Hematopoietic multipotent progenitor cell treated with erythropoietin and hydrocortisone succinate and interleukin-3 and kit ligand, for 15 days (in vitro differentiated cells): Measurements from ENCODE around the gene SCUBE3.

Experiments used
- DNase-seq: peaks from one replicate; pipeline ENCODE4 v3.0.0-alpha.2; 2015; ENCODE audit warnings: low spot score

SCUBE3 gene

DNA sequence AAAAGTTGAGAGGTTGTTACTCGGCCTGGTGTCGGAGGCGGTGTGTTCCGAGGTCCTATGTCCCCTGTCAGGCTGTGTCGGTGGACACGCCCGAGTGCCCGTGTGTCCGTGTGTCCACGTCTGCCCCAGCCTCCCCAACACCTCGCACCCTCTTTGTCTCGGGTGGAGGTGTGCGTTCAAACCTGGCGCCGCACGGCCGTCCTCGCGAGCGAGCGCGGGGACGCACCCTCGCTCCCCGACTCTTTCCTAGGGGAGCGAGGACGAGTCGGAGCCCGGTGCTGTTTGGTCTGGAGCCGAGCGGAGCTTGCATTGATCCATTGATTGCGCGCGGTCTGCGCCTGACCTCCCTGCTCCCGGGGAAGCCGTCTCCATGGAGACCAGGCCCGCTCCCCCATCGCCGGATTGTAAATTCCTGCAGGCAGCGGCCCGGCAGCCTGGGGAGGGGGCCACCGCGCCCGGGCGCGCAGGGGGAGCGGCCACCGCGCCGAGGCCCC, 411 bp upstream of the SCUBE3 start:
- no peak for DNase-seq

DNA sequence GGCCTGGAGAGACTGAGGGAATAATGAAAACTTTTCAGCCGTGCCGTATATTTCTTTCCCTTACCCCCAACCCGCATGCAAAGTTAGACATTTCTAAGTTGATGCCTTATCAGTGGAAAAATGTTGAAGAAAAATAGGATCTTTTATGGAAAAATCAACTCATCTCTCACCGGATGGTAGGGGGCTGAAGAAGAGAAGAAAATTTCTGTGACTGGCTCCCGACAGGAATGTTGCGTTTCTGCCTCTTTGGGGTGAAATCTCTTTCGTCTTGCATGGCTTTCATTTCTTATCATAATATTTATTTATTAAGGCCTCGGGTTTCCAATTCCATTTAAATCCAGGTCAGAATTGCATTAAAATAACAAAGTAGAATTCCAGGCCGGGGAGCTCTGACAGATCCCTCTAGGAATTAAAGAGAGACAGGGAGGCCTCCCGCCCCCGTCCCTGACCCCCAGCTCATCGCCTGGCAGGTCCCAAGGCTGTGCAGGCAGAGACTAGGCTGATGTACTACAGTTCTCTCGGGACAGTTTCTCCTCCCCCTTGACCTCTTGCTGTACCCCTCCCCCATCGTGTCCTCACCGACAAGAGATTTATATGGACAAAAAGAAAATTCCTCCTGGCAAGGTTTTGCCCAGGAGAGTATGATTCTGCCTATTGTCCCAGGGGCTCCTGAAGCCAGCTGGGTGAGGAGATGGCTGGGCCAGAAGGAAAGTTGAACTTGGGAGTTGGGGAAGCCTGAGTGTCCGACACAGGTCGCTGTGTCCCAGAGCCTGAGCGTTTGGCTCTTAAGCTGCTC, 1.3 kb downstream of the SCUBE3 start:
- no peak for DNase-seq

DNA sequence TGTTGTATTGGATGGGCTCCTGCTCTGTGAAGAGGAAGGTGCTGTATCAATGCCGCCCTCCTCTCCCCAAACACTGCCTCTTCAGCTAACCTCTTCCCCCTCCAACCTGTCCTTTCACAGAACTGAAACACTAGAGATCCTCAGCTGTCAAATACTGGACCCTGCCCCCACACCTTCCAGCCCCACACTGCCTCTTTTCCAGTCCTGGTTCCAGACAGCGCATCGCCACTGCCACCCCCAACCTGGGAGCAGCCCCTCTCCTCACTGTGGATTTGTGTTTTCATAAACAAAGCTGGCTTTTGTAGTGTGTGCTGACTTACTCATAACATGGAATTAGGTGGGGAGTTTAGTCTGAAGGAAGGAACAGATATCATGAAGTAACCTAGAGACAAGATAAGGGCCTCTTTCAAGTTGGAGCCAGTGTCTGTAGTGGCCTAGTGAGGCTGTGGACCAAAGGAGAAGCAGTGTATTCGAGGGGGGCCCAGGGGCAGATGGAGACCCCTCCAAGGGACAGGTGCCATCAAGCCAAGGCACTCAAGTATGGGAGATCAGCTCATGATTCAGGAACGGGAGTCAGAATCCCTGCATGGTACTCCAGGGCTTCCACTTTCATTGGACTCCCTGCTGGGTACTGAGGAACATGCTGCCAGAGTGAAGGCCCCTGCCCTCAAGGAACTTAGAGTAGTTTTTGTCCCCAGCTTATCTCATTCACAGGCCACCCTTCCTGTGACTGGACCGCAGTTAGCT, 2.1 kb downstream of the SCUBE3 start:
- DNase-seq = no peak

DNA sequence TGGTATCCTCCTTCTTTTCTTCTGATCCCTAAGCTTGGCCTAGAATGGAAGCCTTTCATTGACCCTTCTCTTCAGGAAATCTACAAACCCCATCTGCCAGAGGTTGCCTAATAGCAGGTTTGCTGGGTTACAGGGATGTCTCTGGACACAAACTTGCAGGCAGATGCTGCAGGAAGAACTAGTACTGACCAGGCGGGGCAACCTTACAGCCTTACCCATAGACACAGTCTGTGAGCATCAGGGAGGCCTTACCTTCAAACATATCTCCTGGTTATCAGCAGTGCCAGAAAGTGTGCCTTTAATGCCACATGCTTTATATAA, 2.6 kb downstream of the SCUBE3 start:
- DNase-seq = no peak

DNA sequence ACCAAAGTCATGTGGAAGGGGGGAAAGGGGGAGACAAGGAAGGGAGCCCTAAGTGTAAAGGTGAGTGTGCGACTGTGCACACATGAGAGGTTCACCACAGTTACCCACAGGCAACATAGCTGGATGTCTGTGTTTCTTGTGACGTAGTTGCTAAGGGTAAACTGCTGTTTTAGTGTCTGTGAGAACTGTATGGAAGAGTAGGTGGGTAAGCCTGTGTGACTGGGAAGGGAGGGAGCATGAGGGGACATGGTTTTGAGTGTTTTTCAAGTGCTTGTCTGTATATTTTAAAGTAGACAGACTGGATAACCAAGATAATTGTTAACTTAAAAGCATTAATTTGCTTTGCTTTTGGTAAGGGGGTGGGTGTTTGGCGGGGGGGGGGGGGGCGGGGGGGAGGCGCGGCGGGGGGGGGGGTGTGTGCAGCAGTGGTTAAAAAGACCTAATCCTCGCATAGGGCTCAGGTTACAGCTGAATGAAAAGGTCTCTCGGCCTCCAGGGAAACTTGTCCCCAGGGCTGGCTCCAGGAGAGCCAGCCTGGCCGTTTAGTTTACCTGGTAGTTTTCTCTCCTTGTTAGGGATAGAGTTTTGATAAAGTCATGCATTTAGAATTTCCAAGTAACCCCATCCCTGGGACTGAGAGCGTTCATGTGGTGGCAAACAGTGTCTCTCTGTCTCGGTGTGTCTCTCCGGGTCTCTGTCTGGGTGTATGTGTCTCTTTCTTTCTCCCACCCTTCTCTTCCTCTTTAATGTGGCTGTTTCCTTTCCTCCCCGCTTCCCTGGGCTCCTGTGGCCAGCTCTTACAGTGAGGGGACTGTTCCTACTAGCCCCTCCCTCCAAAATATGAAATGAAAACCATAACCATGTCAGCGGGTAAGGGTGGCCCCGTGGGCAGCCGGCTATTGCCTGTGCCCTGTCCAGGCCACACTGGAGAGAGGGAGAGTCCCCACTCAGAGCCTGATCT, 3.4 kb downstream of the SCUBE3 start:
- no peak for DNase-seq

DNA sequence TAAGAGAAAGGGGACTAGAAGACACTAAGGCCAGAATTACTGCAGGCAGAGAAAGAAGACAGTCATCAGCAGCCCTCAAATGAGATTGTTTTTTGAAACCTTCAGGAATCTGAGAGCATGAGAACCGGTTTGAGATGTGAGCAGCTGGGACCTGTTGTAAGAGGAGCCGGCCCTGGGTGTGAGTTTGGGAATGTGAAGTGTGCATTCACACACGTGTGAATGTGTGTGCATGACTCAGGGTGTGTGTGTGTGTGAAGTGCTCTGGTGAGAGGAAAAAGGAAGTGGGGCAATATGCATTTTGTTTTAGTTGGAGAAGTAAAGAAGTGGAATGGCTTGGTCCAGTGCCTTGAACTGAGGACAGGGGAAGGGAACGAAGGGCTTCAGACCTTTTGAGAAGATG, 4.3 kb downstream of the SCUBE3 start:
- no peak for DNase-seq

DNA sequence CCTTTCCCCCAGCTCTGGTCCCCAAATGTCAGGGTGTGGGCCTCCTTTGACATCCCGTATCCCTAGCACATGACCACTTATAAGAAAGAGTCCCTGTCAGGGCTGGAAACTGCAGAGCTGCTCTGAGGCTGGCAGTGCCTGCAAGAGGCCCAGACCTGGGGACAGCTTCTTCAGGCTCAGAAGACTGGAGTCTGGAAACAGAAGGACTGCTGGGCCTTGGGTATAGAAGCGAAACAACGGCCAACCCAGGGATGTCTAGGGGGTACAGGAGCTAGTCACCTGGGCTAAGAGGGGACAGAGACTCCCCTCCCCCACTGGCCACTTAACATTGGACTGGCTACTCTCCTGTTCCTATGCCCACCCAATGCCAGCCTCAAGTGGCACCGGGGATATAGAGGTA, 4.7 kb downstream of the SCUBE3 start:
- DNase-seq = no peak

DNA sequence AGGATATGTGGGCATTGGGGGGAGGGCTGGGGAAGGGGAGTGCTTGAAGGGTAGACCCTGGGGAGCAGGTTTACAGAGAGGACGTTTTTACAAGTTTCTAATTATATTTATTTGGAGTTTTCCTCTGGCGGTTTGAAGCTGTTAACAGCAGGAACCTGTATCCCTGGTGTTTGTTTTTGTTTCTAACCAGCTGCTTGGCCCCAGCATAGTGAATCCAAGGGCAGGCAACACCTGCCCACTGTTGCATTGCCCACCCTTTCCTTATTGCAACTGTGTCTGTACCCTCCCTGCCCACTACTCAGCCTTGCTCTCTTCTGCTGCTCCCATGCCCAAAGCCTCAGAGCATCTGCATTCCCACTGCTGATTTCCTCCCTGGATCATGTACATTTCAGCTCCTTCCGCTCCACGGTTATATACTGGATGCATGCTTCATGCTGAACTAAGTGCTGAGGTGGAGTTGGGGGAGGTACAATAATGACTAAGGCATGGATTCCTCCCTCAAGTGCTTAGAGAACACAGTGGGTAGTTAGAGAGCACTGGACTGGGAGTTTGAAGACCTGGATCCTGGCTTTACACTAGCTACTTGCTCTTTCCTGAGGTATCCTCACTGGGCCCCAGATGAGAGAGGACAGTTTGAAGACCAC, 6.0 kb downstream of the SCUBE3 start:
- DNase-seq = no peak

DNA sequence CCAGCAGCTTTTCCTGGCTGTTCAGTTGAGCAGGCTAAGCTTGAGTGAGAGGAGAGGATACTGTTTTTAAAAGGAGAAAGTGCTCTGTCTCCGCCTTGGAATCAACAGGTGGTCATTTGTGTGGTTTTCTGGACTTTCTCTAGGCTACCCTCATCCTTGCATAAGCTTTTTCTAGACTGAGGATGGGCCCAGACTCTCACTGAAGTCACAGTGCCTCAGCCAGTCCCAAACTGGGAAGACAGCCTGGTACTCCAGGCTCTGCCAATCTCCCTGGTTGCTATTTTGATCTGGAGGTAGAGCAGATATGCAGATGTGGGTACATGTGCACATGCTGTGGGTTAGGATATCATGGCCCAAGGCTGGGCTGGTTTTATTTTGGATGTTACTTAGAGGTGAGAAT, 7.0 kb downstream of the SCUBE3 start:
- no peak for DNase-seq

DNA sequence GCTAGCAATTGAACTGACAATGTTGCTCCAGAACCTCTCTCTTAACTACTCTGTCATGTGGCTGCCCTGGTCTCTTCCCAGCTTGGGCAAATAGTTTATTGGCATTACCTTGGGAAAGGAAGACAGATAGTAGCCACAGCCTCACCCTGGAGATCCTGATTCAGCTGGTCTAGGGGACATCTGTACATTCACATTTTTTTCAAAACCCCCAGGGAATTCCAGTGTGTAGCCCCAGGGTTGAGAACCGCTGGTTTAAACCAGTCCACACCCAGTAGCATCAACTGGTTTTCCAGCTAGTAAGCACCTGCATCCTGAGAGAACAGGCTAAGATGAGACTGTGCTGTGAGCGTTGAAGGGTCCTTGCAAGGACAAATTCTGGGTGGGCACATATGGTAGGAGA, 9.6 kb downstream of the SCUBE3 start:
- DNase-seq = no peak

DNA sequence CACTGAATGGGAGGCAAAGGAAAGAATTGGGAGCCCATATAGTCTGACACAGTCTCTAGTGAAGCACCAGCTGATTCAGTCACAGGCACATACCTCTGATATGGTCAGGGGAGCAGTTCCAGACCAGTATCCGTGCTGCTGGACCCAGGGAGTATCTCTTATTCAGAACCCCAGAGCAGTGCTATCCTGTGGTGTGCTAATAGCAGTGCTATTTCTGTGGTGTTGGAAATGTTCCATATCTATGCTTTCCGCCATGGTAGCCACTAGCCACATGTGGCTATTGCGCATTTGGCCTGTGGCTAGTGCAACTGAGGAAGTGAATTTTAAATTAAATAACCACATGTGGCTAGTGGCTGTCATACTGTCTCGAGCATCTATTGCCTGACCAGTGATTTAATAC, 11.0 kb downstream of the SCUBE3 start:
- no peak for DNase-seq

DNA sequence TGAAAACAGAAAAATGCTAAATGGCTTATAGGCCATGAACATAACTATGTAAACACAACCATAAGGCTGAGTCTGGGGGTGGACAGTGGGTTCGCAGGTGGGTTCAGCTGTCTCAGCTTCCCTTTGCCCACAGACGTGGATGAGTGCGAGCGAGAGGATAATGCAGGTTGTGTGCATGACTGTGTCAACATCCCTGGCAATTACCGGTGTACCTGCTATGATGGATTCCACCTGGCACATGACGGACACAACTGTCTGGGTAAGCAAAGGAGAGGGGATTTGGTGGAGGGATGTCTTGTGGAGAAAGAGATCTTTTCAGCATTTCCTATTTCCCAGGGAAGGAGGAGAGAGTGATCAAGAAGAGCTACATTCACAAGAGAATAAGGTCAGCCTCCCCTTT, 14.7 kb downstream of the SCUBE3 start:
- no peak for DNase-seq

DNA sequence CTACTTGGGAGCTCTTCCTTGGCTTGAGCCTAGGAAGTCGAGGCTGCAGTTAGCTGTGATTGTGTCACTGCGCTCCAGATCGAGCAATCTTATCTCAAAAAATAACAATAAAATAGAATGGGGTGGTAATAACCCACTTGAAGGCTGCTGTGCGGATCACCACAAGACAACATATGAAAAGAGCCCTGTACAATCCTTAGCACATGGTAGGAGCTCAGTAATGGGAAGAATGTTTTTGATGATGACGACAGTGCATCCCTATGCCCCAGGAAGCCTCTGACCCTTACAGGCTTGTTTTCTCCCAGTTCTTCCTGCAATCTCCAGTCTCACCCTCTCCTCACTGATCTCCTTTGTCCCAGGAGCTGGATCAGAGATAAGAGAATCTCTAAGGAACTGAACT, 15.5 kb downstream of the SCUBE3 start:
- no peak for DNase-seq

DNA sequence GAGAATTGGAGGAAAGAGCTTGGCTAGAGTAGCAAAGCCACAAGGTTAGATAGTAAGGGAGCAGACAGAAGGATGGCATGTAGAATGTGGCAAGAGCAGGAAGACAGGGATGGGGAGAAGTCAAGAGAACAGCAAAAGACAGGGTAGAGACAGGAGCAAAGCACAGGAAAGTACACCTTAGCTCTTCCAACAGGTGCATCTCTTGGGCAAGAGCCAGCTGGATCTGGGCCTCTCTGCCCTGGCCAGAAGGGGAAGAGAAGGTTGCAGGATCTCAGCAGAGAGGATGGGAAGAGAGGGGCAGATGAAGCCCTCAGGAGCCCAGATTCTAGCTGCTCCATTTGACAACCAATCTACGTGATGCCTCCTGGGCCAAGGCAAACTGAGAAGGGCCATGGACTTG, 16.7 kb downstream of the SCUBE3 start:
- DNase-seq = no peak

DNA sequence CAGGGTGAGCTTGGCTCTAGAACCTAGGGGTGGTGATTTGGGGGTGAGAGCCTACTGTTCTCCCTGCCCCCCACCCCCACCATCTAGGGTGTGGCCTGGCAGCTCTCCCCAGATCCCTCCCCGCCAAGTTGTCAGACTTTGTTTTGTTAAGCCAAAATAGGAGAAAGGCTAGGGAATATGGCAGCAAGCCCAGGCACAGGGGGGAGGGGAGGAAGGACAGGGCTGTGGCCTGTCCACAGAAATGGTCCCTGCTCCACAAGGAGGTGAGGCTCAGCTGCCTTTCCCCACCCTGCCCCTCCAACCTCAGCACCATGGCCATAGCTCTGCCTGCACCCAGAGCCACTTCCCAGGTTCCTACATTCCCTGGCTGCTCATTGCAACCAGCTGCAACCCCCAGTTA, 17.2 kb downstream of the SCUBE3 start:
- no peak for DNase-seq

DNA sequence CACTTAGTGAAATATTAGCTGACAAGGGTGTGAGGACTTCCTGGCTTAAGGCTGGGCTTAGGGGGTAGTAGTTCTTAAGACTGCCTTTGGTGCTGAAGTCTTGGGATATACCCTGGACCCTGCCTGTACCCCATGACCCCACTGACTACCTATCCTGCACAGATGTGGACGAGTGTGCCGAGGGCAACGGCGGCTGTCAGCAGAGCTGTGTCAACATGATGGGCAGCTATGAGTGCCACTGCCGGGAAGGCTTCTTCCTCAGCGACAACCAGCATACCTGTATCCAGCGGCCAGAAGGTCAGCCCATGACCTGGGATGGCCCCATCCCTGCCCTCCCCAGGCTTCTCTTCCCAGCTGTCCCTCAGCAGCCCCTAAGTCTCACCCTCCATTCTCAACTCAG, 17.8 kb downstream of the SCUBE3 start:
- DNase-seq = no peak

DNA sequence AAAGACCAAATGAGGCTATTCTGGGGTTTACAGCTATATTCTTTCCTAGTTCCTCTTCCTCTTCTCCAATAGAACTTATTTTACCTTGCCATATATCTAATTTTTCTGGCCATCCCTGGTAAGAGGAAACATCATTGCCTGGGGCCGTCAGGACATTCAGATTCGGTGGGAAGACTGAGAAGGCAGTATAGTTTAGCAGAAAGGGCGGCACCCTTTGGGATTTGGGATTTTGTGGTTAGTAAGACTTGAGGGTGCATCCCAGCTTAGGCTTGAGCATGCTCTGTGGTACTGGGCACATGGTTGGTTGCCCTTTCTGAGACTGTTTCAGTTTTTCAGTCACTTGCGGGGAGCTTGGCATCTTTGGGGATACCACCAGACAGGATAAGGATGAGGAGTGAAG, 21.1 kb downstream of the SCUBE3 start:
- no peak for DNase-seq

DNA sequence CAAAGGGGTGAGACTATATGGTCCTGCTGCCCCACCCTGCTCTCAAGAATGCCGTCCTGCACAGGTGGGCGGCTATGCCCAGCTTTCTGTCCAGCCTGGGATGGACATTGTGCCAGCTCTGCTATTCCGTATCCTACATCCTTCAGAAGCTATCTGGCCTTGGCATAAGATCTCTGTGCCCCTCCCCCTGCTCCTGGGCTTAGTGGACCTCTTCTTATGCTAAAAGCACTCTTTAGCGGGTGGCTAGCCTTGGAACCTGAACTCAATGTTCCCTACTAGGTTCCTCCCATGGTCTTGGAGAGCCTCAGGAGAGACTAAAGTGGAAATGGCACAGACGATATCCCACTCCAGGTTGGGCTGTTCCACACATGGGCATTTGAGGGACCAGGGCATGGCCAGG, 22.5 kb downstream of the SCUBE3 start:
- no peak for DNase-seq

DNA sequence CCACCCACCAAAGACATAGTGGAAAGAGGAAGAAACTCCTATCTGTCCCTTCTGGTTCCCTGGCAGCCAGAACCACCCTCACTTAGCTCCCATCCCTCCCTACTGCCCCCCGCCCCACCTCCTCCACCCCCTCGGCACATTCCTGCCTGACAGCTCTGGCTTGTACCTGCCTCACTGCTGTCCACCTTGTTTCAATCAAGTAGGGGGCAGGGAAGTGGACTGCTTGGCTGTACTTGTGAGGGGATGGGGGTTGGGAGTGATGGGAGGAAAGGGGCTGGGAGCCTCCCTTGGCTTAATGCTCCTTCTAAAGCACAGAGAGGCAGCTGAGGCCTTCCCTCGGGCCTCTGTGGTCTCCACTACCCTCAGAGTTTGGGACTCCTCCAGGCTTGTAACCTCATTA, 23.7 kb downstream of the SCUBE3 start:
- no peak for DNase-seq

DNA sequence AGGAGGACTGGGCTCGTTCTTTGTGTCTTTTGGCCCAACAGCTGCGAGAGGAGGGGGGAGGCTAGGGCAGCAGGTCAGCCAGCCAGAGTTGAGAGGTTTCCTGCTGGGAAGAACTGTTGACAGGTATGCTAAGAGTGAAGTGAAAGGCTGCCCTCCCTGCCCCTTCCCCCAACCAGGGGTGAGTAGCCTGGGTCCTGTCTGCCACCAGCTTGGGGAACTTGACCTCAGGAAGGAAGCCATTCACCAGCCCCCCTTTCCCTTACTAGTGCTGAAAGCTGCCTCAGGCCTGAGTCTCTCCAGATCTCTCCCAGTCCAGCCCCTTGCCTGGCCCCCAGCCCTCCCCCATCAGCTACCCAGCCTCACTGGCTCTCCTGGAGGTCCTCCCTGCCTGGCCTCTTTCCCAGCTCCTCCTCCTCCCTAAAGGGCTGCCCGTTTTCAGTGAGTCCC, 25.1 kb downstream of the SCUBE3 start:
- DNase-seq = no peak

DNA sequence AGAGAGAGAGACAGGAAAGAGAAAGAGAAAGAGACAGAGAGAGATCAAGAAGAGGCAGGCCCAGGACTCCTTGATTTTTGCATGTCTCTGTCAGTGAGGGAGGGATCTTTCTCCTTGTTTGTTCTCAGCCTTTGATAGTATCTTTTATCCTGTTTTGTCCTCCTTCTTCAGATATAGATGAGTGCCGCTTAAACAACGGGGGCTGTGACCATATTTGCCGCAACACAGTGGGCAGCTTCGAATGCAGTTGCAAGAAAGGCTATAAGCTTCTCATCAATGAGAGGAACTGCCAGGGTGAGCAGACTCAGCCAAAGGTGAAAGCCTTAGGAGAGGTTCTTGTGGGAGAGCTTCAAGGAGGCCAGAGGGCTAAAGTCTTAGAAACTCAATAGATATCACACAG, 25.8 kb downstream of the SCUBE3 start:
- DNase-seq = no peak
